ENCODE data around the gene FEZ2. TPM values are rescaled to one million over a fixed set of nuclear protein-coding genes. Genes with fewer than 3 reads are reported as not detected.

The FEZ2 gene
- total RNA-seq, 1 experiment from 2014 or later: 22.2 TPM

DNA sequence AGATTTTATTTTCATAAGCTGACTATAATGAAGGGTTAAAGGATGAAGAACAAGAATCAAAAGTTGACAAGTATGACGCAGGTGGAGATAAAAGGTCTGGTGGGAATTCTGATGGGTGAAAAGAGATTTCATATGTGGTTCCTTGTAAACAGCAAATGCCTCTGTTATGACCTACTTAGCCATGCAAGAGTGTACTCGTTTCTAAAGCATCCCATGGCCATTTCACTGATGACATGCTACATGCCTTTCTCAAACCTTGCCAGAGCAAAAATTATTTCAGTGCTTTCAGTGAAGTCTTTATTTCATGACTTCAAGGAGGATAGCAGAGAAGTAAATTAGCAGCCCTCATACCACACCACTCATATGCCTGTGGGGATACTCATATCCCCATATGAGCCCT, 71.7 kb downstream of the FEZ2 start (continued):
- TF ChIP-seq, protein P1, sequence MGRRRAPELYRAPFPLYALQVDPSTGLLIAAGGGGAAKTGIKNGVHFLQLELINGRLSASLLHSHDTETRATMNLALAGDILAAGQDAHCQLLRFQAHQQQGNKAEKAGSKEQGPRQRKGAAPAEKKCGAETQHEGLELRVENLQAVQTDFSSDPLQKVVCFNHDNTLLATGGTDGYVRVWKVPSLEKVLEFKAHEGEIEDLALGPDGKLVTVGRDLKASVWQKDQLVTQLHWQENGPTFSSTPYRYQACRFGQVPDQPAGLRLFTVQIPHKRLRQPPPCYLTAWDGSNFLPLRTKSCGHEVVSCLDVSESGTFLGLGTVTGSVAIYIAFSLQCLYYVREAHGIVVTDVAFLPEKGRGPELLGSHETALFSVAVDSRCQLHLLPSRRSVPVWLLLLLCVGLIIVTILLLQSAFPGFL (CRISPR knock-in tag; IDR thresholded peaks at IDR 0.05; ENCODE audit: borderline replicate concordance): no peak
- TF ChIP-seq GRHL2 (CRISPR knock-in tag; IDR thresholded peaks at IDR 0.05; ENCODE audit: insufficient replicate concordance, severe bottlenecking): no peak

DNA sequence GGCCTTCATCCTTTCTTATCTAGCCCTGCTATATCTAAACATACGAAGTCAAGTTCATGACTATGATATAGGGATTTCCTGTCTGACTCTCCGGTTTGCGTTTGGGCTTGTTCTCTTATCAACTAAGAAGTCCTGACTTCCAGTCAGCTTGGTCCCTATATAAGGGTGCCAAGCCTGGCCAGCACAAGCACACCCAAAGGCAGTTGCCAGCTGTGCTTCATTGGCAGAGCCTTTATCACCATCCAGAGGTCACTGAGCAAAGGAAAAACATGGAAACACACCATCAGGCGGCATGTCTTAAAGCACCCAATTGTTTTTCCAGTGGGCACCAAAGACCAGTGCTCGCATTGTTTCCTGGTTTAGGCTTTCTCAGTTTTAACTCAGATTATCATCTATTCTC, 72.7 kb downstream of the FEZ2 start:
- no peak for ATAC-seq
- Mint-ChIP-seq H3K4me1 (peaks cover 14% of the 10 kb centered on the region), H3K36me3 (peaks cover 33% of the 10 kb centered on the region), H3K27me3 (ENCODE audit: low read depth) (no peaks in the 10 kb centered on the region), H3K27ac (peak overlapping the region; percentile 52), H3K4me3 (no peak overlapping the region), H3K9me3 (no peaks in the 10 kb centered on the region)
- DNase-seq (ENCODE audit: low spot score): no peak
- ChIA-PET CTCF (no interaction called here), POLR2A (no interaction called here)
- TF ChIP-seq ATF3 (CRISPR knock-in tag; conservative IDR thresholded peaks at IDR 0.05) (no peak), TCF7 (CRISPR knock-in tag; IDR thresholded peaks at IDR 0.05; ENCODE audit: low read depth) (no peak), NR3C1 (CRISPR knock-in tag; conservative IDR thresholded peaks at IDR 0.05; ENCODE audit: low read depth) (no peak), ELF4 (CRISPR knock-in tag; IDR thresholded peaks at IDR 0.05; ENCODE audit: low read depth) (no peak), NFE2L1 (CRISPR knock-in tag; IDR thresholded peaks at IDR 0.05) (no peak), TEAD1 (CRISPR knock-in tag; IDR thresholded peaks at IDR 0.05) (no peak), ZNF317 (CRISPR knock-in tag; IDR thresholded peaks at IDR 0.05; ENCODE audit: borderline replicate concordance, low read depth) (no peak)
- TF ChIP-seq, protein P2, sequence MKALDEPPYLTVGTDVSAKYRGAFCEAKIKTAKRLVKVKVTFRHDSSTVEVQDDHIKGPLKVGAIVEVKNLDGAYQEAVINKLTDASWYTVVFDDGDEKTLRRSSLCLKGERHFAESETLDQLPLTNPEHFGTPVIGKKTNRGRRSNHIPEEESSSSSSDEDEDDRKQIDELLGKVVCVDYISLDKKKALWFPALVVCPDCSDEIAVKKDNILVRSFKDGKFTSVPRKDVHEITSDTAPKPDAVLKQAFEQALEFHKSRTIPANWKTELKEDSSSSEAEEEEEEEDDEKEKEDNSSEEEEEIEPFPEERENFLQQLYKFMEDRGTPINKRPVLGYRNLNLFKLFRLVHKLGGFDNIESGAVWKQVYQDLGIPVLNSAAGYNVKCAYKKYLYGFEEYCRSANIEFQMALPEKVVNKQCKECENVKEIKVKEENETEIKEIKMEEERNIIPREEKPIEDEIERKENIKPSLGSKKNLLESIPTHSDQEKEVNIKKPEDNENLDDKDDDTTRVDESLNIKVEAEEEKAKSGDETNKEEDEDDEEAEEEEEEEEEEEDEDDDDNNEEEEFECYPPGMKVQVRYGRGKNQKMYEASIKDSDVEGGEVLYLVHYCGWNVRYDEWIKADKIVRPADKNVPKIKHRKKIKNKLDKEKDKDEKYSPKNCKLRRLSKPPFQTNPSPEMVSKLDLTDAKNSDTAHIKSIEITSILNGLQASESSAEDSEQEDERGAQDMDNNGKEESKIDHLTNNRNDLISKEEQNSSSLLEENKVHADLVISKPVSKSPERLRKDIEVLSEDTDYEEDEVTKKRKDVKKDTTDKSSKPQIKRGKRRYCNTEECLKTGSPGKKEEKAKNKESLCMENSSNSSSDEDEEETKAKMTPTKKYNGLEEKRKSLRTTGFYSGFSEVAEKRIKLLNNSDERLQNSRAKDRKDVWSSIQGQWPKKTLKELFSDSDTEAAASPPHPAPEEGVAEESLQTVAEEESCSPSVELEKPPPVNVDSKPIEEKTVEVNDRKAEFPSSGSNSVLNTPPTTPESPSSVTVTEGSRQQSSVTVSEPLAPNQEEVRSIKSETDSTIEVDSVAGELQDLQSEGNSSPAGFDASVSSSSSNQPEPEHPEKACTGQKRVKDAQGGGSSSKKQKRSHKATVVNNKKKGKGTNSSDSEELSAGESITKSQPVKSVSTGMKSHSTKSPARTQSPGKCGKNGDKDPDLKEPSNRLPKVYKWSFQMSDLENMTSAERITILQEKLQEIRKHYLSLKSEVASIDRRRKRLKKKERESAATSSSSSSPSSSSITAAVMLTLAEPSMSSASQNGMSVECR (CRISPR knock-in tag; IDR thresholded peaks at IDR 0.05; ENCODE audit: borderline replicate concordance): no peak

DNA sequence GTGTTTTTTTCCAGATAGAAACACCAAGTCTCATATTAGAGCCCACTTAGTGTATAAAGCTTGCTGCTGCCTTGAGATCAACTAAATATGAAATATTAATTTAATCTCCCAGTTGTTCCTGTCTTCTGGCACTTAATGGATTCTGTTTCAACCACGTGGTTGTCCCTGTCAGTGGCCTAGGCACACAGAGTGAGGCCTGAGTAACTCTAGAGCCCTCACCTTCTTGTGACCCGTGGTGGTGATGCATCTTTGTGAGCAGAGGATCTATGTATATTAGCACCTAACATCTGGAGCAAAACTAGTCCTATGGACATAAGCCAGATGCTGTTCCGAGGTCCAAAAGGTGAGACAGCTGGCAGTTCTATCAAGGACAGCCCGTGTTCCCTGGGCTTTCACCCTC, 74.8 kb downstream of the FEZ2 start:
- no peaks in the 10 kb centered on the region for H3K4me1 Mint-ChIP-seq
- no peak overlapping the region for H3K27ac Mint-ChIP-seq
- H3K36me3 Mint-ChIP-seq: peaks cover 44% of the 10 kb centered on the region
- H3K9me3 Mint-ChIP-seq: no peaks in the 10 kb centered on the region
- no peaks in the 10 kb centered on the region for H3K27me3 Mint-ChIP-seq (ENCODE audit: low read depth)
- ChIA-PET POLR2A (no interaction called here), CTCF (interaction anchor here (0.7 kb wide), 1 partner anchor 142 kb away, joined by 3 read pairs; no protein-coding TSS in a partner anchor)
- no peak for ATAC-seq
- TF ChIP-seq ZNF219 (CRISPR knock-in tag; IDR thresholded peaks at IDR 0.05; ENCODE audit: borderline replicate concordance) (no peak), NR3C1 (CRISPR knock-in tag; conservative IDR thresholded peaks at IDR 0.05; ENCODE audit: low read depth) (no peak), GRHL2 (CRISPR knock-in tag; IDR thresholded peaks at IDR 0.05; ENCODE audit: insufficient replicate concordance, severe bottlenecking) (no peak), ETV6 (CRISPR knock-in tag; IDR thresholded peaks at IDR 0.05) (no peak)
- no peak for DNase-seq (ENCODE audit: low spot score)
- no peak overlapping the region for H3K4me3 Mint-ChIP-seq

- CTCF ChIA-PET: no interaction called here
- TF ChIP-seq KAT7 (CRISPR knock-in tag; IDR thresholded peaks at IDR 0.05; ENCODE audit: borderline replicate concordance): no peak
- TF ChIP-seq, protein P3, sequence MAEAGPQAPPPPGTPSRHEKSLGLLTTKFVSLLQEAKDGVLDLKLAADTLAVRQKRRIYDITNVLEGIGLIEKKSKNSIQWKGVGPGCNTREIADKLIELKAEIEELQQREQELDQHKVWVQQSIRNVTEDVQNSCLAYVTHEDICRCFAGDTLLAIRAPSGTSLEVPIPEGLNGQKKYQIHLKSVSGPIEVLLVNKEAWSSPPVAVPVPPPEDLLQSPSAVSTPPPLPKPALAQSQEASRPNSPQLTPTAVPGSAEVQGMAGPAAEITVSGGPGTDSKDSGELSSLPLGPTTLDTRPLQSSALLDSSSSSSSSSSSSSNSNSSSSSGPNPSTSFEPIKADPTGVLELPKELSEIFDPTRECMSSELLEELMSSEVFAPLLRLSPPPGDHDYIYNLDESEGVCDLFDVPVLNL (CRISPR knock-in tag; IDR thresholded peaks at IDR 0.05; ENCODE audit: borderline replicate concordance, low read depth): no peak
- TF ChIP-seq, protein P4, sequence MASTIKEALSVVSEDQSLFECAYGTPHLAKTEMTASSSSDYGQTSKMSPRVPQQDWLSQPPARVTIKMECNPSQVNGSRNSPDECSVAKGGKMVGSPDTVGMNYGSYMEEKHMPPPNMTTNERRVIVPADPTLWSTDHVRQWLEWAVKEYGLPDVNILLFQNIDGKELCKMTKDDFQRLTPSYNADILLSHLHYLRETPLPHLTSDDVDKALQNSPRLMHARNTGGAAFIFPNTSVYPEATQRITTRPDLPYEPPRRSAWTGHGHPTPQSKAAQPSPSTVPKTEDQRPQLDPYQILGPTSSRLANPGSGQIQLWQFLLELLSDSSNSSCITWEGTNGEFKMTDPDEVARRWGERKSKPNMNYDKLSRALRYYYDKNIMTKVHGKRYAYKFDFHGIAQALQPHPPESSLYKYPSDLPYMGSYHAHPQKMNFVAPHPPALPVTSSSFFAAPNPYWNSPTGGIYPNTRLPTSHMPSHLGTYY (CRISPR knock-in tag; IDR thresholded peaks at IDR 0.05): no peak
- TF ChIP-seq NFATC4 (CRISPR knock-in tag; IDR thresholded peaks at IDR 0.05): no peak
- no peak for TF ChIP-seq MYBL2 (CRISPR knock-in tag; IDR thresholded peaks at IDR 0.05)
- TF ChIP-seq, protein P5, sequence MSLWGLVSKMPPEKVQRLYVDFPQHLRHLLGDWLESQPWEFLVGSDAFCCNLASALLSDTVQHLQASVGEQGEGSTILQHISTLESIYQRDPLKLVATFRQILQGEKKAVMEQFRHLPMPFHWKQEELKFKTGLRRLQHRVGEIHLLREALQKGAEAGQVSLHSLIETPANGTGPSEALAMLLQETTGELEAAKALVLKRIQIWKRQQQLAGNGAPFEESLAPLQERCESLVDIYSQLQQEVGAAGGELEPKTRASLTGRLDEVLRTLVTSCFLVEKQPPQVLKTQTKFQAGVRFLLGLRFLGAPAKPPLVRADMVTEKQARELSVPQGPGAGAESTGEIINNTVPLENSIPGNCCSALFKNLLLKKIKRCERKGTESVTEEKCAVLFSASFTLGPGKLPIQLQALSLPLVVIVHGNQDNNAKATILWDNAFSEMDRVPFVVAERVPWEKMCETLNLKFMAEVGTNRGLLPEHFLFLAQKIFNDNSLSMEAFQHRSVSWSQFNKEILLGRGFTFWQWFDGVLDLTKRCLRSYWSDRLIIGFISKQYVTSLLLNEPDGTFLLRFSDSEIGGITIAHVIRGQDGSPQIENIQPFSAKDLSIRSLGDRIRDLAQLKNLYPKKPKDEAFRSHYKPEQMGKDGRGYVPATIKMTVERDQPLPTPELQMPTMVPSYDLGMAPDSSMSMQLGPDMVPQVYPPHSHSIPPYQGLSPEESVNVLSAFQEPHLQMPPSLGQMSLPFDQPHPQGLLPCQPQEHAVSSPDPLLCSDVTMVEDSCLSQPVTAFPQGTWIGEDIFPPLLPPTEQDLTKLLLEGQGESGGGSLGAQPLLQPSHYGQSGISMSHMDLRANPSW (CRISPR knock-in tag; conservative IDR thresholded peaks at IDR 0.05; ENCODE audit: low read depth): no peak
These were observed 77.5 kb downstream of the FEZ2 start for GRCh38 chr2:36520431-36520830.

More at GRCh38 chr2:36520431-36520830, 77.5 kb downstream of the FEZ2 start:
- ATAC-seq: no peak
- peaks cover 62% of the 10 kb centered on the region for H3K36me3 Mint-ChIP-seq
- no peak for DNase-seq (ENCODE audit: low spot score)
- no peak overlapping the region for H3K4me3 Mint-ChIP-seq
- H3K4me1 Mint-ChIP-seq: no peaks in the 10 kb centered on the region
- POLR2A ChIA-PET: no interaction called here
- H3K27ac Mint-ChIP-seq: no peak overlapping the region
- H3K9me3 Mint-ChIP-seq: no peaks in the 10 kb centered on the region
- no peaks in the 10 kb centered on the region for H3K27me3 Mint-ChIP-seq (ENCODE audit: low read depth)

All from WTC11 (cell line).